HG03354 (cell line): ENCODE results near the gene FBXO40.

Experiments
- ATAC-seq: cut with Tn5 transposase; IDR thresholded peaks from one replicate; pipeline ENCODE4 v1.9.1; 2021; ENCODE audit warnings: mild to moderate bottlenecking; ENCODE audit not compliant: unreplicated experiment, poor library complexity, severe bottlenecking

FBXO40 gene

DNA sequence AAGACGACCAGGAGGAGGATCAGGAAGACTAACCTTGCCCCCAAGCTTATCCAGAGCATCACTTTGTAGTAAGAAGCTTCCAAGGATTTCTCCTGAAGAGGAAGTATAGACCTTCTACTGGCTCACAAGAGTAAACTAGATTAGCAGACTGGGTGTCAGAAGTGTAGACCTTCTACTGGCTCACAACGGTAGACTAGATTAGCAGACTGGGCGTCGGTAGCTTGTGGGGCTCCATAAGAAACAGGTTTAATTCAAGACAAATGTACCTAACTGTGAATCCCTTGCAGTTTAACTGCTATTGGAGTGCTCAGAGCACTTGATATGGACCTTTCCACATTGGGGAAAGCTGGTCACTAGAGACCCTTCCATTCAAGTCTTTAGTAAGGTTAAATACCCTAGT lies 12.9 kb downstream of the FBXO40 start:
- no peak for ATAC-seq

DNA sequence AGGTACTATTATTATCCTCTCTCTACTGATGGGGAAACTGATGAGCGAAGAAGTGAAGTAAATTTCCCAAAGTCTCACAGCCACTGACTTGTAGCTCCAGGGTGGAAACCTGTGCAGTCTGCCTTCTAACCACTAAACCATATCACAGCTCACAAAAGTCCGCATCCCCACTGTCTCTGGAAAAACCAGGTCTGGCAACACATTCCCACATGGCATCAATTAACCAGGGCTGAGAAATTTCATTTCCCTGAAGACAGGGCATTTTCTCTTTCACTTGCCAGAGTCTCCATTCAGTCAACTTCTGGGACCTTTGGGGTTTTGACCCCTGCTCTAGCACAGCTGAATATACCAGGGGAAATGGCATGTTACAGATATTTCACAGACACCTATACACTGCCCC lies 26.5 kb downstream of the FBXO40 start:
- no peak for ATAC-seq

DNA sequence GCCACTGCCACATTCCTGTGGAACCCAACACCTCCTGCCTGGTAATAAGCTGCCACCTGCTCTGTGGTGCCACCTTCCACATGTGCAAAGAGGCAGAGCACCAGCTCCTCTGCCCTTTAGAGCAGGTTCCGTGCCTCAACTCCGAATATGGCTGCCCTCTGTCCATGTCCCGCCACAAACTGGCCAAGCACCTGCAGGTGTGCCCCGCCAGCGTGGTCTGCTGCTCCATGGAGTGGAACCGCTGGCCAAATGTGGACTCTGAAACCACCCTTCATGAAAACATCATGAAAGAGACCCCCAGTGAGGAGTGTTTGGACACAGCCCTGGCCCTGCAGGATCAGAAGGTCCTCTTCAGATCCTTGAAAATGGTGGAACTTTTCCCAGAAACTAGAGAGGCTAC lies 28.3 kb downstream of the FBXO40 start:
- no peak for ATAC-seq

DNA sequence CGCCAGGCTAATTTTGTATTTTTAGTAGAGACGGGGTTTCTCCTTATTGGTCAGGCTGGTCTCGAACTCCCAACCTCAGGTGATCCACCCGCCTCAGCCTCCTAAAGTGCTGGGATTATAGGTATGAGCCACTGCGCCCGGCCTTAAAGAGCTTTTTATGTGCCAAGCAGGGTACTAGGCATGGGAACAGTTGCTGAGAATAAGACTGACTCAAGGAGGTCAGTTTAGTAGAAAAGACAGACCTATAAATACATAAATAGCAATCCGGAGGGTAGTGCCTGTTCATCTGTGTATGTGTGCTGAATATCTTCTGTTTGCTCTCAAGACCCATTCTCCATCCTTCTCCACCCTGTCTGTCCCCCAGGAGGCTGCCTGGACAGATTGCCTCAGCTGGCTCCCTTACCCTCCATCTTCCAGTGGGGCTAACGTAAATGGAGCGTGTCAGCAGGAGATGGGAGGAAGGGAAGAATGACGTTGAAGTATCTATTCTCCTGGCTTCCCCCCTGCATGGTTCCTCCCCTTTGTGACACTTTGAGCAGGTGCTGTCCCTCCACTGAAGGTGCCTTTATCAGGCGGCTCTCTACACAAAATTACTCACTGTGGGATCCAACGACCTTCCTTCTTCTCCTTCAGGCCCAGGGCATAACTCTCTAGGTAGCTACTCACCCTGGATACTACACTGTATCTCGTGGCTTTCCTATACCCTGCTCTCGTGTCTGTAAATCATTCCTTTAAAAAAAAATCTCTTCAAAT lies 31.1 kb downstream of the FBXO40 start:
- no peak for ATAC-seq

DNA sequence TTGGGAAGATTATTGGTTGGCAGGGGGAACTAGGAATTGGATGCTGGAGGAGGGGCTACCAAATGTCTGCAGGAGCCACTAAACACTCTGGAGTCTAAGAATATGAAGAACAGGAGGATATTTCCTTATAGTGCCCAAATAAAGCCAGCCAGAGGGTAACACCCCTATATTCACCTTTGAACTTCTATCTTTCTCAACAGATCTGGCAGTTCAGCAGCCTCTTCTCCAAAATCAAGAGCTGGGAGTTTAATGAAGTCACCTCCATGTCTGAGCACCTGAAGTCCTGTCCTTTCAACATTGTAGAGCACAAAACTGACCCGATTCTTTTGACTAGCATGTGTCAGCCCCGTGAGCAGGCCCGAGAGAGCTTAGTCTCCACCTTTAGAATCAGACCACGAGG lies 33.3 kb downstream of the FBXO40 start:
- no peak for ATAC-seq

DNA sequence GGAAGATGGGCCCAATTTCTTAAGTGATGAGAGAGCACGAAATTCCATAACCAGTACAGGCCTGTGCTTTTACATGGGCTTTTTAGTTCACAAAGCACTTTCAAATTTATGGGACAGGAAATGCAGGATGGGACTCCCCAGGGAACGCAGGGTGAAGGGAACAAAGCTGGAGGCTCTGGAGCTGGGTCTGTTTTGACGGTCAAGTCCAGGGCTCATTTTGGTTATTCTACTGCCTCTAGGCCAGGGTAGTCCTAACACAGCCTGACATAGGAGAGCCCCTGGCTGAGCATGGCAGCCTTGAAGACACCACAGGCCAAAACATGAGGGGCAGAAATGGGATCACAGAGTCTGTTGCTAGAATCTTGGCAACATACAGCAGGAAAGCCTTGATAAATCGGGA lies 34.0 kb downstream of the FBXO40 start:
- ATAC-seq = no peak

DNA sequence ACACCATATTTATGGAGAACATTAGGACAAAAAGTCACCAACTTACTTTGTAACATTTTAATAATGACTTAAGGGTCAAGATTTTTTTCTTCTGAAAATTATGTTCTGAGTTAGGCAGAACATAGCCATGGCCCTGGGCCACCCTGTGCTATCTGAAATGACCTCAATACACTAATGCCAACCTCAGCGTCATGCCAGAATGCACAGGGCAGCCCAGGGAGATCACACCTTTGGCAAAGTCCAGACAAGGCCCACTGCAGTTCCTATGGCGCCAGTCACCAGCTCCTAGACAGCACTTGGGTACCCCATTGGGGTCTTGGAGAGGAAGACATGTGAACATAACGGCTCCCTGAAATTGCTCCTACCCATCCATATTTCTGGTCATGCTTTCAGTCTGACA lies 34.4 kb downstream of the FBXO40 start:
- no peak for ATAC-seq

DNA sequence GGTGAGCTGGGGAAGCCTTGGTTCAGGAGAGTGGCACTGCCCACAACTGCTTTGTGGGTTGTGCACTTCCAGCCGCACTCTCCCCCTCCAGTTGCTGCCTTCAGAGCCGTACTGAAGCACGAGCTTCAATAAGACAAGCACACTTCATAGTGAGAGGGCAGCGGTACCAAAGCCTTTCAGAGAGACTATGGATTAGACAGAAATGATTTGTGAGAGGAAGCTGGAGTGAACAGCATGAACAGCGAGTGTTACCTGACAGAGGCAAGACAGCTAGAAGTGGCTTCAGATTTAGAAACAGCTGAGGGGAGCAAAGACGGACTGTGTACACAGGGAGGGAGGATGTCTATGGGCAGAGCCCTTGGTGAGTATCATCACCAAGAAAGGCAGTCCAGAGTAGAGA lies 36.4 kb downstream of the FBXO40 start:
- no peak for ATAC-seq

DNA sequence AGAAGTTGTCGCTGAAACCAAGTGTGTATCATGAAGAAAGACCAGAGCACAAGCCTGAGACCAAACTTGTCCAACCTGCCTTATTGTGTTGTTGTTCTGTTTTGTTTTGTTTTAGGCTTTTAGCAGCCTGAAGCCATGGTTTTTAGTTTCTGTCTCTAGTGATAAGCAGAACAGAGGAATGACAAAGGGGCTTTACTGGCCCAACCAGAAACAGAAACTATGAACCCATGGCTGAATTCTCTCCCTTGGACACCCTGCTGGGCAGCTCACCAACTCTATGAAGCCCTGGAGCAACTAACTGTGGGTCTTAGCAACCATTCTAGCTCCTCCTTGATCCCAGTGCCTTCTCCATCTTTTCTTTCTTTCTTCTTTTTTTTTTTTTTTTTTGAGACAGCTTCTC lies 37.2 kb downstream of the FBXO40 start:
- no peak for ATAC-seq

DNA sequence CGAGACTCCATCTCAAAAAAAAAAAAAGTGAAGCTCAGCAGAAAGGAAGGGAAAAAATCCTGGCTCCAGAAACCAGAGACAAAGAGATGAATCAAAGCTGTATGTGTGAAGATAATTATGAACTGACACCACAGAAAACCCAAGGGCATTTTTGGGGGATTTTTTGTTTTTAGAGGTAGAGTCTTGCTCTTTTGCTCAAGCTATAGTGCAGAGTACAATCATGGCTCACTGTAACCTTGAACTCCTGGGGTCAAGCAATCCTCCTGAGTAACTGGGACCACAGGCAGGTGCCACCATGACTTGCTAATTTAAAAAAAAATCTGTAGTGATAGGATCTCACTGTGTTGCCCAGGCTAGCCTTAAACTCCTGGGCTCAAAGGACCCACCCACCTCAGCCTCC lies 44.7 kb downstream of the FBXO40 start:
- no peak for ATAC-seq

DNA sequence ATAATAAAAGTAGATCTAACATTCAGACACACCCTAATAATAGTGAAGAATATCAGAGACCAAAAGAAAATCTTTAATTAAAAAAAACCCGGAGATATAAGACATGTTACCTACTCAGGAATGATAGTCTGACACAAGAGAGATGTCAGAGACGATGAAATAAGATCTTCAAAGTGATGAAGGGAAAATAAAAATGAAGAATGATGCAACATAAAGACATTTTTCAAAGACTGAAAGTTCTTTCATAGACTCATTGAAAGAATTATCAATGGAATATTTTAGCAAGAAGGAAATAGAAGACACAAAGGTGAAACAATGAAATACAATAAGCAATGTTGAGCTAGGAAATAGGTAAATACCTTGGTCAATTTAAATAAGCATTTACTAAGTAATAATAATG lies 47.9 kb downstream of the FBXO40 start:
- ATAC-seq = no peak

DNA sequence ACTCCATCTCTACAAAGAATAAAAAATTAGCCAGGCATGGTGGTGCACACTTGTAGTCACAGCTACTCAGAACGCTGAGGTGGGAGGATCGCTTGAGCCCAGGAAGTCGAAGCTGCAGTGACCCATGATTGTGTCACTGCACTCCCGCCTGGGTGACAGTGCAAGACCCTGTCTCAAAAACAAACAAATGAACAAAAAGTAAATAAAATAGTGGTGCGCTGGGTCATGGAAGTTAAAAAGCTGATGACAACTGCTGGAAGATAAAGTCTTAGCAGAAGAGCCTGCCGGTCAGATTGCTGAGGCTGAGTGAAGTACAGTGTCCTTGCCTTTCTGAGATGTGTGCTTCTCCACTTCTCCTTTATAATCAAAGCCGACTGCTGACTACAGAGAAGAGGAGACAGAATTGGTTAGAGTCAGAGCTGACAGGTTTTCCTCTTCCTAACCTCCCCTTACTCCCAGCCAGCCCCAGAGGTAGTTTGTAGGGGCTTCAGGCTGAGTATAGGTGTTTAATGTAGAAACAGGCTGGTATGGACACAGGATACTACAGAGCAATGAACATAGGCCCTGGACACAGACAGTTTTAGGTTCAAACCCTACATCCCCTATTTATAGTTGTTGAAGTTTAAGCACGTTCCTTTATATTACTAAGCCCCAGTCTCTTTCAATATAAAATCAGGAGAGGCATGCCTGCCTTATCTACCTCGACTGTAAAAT lies 49.6 kb downstream of the FBXO40 start:
- no peak for ATAC-seq

DNA sequence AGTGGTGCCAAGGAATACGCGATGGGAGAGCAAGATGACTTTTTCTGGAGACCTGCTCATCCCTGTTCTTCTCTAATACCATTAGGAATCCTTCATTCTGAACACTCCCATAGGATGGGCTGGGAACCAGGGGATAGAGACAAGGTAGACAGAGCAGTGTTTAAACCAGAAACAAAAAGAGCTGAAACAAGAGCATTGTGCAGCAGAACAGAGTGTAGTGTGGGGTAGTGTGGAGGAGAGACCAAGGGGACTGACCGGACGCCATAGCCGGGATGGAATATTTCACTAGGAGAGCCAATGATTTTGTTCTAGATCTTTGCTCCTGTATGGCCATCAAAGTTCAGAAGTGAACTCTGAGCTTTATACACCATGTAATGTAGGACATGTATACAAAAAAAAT lies 51.9 kb downstream of the FBXO40 start:
- no peak for ATAC-seq

DNA sequence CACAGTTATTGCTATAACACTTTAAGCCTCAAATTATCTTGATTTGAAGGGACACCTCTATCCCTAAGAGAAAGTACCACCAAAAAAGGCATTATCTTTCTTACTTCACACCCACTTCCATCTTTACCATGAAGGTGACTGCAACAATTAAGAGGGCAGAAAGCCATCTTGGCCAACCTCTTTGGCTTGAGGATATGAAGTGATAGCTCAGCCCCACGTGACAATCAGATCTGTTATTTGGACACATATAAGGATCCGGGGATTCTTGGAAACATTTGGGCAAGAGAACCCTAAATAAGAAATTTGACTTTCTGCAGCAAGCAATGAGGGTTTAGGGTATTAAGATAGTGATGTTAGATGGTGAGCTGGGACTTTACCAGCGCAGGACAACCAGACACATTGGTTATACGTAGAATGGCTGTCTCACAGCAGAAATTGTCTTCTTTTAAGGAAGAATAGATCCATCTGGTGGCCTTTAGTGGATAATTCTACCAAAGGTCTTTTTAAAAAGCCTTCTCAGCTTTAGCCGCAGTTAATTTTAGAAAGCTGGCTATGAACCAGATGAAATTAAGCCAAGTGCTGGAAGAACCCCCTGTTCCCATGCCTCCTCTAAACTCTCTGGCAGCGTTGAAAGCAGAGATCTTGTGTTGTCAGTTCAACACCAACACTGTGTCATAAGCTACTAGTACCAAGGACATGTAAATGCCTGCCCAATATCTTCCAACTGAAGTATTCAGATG lies 55.2 kb downstream of the FBXO40 start:
- no peak for ATAC-seq

DNA sequence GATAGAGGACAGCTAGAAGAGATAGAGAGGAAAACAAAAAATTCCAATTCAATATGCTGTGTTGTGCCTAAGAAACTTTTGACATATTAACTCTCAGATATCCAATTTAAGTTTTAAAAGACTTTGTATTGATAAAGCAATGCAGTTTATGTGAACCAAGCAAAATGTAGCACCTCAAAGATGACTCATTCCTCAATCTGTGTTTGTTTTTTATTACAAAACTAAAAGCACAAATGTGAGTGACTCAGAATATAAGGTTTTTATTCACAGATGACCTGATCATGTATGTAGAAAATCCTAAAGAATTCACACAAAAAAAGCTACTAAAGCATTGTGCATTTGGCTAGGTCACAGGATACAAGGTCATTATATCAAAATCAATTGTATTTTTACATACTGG lies 56.5 kb downstream of the FBXO40 start:
- ATAC-seq = no peak

DNA sequence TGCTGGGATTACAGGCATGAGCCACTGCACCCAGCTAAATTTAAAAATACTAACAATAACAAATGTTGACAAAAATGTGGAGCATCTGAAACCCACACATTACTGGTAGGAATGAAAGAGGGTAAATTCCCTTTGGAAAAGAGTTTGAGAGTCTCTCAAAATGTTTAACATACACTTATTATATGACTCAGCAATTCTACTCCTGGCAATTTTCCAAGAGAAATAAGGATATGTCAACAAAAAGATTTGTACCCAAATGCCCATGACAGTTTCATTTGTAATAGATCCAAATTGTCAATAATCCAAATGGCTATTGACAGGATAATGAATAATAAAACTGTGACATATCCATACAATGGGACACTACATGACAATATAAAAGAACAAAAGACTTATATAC lies 58.5 kb downstream of the FBXO40 start:
- ATAC-seq = no peak

DNA sequence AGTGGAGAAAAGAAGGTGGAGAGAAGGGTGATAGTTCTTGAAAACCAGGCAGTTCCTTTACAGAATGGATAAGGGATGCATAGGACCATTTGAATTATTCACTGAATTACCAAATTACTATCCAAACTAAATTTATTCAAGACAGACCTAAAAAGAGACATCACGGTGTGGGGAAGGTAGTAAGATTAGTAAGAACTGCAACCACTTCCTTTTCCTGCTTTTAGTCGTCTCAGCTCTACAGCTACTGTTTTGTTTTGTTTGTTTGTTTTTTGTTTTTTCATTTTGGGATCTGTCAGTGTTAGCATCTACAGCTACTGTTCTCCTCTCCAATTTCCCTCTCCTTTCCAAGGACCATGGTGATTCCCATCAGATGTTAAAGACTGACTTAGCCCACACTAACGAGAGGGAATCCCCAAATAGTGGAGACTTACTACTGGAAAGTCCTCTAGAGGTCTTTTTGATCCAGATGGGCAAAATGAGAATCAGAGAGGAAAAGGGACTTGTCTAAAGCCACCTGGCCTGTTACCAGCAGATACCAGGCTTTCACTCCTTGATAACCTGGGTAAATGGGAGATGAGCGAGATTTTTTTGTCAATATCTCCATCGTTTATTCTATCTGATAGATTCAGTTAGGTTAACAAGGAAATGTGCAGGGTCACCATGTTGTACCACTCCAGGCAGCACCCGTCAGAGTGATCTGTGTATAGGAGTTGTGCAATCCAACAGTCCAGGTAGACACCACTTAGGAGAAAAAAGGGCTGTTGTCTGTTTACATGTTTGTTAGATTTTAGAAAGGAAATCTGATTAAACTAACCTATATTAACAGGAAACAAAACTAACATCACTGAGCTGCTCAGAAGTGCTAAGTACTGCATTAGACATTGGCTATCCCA lies 61.6 kb downstream of the FBXO40 start:
- peak; percentile 70 for ATAC-seq

DNA sequence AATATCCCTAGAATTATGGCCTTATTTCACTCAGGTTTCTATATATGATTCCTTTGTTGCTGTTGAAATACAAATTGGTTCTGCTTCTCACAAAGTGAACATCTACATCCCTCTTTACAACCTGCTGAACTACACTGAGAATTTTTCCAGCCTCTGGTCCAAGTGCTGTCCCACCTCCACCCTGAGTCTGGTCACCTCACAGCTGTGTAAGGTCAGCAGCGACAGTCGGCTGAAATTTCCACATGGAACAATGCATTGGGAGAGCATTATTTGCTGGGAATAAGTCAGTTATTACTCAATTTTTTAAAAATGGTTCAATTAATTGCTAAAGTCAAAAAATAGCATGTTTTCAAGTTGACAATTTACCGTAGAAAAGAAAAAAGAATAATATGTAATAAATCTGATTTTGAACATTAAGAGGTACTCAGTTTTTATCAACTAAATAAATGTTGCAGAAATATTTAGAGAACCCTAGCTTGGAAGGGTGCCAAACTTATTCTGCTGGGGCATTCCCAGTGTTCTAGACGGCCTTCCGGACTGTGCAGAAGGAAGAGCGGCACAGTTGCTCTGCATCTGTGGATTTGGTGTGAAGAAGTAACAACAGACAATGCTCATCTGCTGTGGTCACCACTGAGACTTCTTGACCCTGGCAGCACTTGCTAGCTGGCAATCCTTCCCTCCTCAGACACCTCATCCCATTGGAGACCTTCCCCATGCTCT lies 65.7 kb downstream of the FBXO40 start:
- ATAC-seq = no peak

DNA sequence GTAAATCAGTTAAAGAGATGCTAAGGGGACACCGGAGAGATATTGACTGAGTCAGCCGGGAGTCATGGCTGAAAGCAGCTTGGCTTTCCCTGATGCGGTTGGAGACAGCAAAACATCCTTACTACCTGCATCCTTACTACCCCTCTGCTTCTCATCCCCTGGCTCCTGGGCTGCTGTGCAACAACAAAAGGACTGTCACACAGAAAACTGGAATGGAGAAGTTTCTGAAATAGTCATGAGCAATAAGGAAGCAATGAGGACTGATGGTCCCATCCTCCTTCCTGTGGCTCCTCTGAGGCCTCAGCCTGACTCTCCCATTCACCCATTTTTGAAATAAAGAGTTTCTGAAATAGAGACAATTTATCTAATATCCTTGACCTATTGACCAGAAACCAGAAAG lies 66.4 kb downstream of the FBXO40 start:
- no peak for ATAC-seq
